Measurements from ENCODE around the gene NLRC3. TPM values are rescaled to one million over a fixed set of nuclear protein-coding genes. Genes with fewer than 3 reads are reported as not detected.

Gene NLRC3
- total RNA-seq, 1 donor from 2014 or later = 0.04 TPM

- no peak for DNase-seq (ENCODE audit: low read depth)
- H3K36me3 ChIP-seq (ENCODE audit: control insufficient read depth, insufficient read depth, low read length) = no peaks in the 10 kb centered on the region
Measured at GRCh38 chr16:3548445-3548844, 28.8 kb downstream of the NLRC3 start.

GRCh38 chr16:3546986-3547682 is 30.1 kb downstream of the NLRC3 start:
- H3K36me3 ChIP-seq (ENCODE audit: control insufficient read depth, insufficient read depth, low read length) = no peaks in the 10 kb centered on the region
- TF ChIP-seq, protein P1, sequence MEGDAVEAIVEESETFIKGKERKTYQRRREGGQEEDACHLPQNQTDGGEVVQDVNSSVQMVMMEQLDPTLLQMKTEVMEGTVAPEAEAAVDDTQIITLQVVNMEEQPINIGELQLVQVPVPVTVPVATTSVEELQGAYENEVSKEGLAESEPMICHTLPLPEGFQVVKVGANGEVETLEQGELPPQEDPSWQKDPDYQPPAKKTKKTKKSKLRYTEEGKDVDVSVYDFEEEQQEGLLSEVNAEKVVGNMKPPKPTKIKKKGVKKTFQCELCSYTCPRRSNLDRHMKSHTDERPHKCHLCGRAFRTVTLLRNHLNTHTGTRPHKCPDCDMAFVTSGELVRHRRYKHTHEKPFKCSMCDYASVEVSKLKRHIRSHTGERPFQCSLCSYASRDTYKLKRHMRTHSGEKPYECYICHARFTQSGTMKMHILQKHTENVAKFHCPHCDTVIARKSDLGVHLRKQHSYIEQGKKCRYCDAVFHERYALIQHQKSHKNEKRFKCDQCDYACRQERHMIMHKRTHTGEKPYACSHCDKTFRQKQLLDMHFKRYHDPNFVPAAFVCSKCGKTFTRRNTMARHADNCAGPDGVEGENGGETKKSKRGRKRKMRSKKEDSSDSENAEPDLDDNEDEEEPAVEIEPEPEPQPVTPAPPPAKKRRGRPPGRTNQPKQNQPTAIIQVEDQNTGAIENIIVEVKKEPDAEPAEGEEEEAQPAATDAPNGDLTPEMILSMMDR (IDR thresholded peaks at IDR 0.05; ENCODE audit: insufficient read depth, low read length, poor library complexity, severe bottlenecking) = no peak
- no peaks in the 10 kb centered on the region for H3K27me3 ChIP-seq (ENCODE audit: control insufficient read depth, insufficient read depth, low read length)
- DNase-seq (ENCODE audit: low read depth) = no peak
- H3K4me3 ChIP-seq (ENCODE audit: low read depth, low read length) = no peak overlapping the region

More at GRCh38 chr16:3548445-3548844, 28.8 kb downstream of the NLRC3 start:
- Histone ChIP-seq H3K27me3 (ENCODE audit: control insufficient read depth, insufficient read depth, low read length) (no peaks in the 10 kb centered on the region), H3K4me3 (ENCODE audit: low read depth, low read length) (no peak overlapping the region)
- TF ChIP-seq, protein P1 (IDR thresholded peaks at IDR 0.05; ENCODE audit: insufficient read depth, low read length, poor library complexity, severe bottlenecking) = no peak

GRCh38 chr16:3542601-3543373 is 34.4 kb downstream of the NLRC3 start:
- no peak overlapping the region for H3K4me3 ChIP-seq (ENCODE audit: low read depth, low read length)
- H3K27me3 ChIP-seq (ENCODE audit: control insufficient read depth, insufficient read depth, low read length) = no peaks in the 10 kb centered on the region
- H3K36me3 ChIP-seq (ENCODE audit: control insufficient read depth, insufficient read depth, low read length) = no peaks in the 10 kb centered on the region
- TF ChIP-seq, protein P1 (IDR thresholded peaks at IDR 0.05; ENCODE audit: insufficient read depth, low read length, poor library complexity, severe bottlenecking) = no peak
- DNase-seq (ENCODE audit: low read depth) = no peak

- no peaks in the 10 kb centered on the region for H3K27me3 ChIP-seq (ENCODE audit: control insufficient read depth, insufficient read depth, low read length)
- H3K36me3 ChIP-seq (ENCODE audit: control insufficient read depth, insufficient read depth, low read length) = no peaks in the 10 kb centered on the region
- DNase-seq (ENCODE audit: low read depth) = no peak
- TF ChIP-seq, protein P1 (IDR thresholded peaks at IDR 0.05; ENCODE audit: insufficient read depth, low read length, poor library complexity, severe bottlenecking) = no peak
- H3K4me3 ChIP-seq (ENCODE audit: low read depth, low read length) = no peak overlapping the region
Measured at GRCh38 chr16:3541527-3542155, 35.6 kb downstream of the NLRC3 start.

DNA sequence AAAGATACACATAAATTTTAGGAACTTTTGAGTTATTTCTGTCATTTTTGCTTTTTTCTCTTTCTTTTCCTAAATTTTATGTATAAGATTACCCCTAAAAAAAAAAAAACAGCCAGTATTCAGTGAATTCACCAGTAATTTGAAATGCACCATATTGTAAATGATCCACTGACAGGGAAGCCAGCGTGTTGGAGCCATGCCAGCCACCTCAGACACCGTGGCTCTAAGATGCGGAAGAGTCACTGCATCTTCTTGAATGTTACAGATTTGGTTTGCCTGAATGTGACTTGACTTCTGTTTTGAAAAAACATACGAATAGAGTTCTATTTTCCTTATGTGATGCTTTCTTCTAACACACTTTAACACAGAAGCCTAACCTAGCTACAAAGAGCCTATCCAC is 39.0 kb downstream of the NLRC3 start:
- TF ChIP-seq, protein P1 (IDR thresholded peaks at IDR 0.05; ENCODE audit: insufficient read depth, low read length, poor library complexity, severe bottlenecking) = no peak
- Histone ChIP-seq H3K36me3 (ENCODE audit: control insufficient read depth, insufficient read depth, low read length) (peaks cover 1% of the 10 kb centered on the region), H3K4me3 (ENCODE audit: low read depth, low read length) (no peak overlapping the region), H3K27me3 (ENCODE audit: control insufficient read depth, insufficient read depth, low read length) (no peaks in the 10 kb centered on the region)
- DNase-seq (ENCODE audit: low read depth) = no peak

All from kidney epithelial cell (primary cell).